Jurkat, Clone E6-1 (cell line): ENCODE data around the gene TCF20. TPM values are rescaled to one million over a fixed set of nuclear protein-coding genes. Genes with fewer than 3 reads are reported as not detected.

Experiments used
- DNase-seq: peaks from one replicate; pipeline ENCODE4 v3.0.0-alpha.2; 2011; ENCODE audit warnings: low read depth, low spot score
- H3K4me3 ChIP-seq: 2 replicates; pipeline ENCODE4 v1.5.1; 2011; ENCODE audit warnings: mild to moderate bottlenecking, low read length, control low read depth, moderate library complexity
- polyA plus RNA-seq: library from polyadenylated mRNA; unstranded; fragments of >200 nt; gene quantifications from one replicate; pipeline ENCODE4 v1.2.1, GENCODE V29; 2012; ENCODE audit warnings: missing spikeins; ENCODE audit not compliant: insufficient read length, insufficient read depth

Gene TCF20
- 22.1 TPM for polyA plus RNA-seq

DNA sequence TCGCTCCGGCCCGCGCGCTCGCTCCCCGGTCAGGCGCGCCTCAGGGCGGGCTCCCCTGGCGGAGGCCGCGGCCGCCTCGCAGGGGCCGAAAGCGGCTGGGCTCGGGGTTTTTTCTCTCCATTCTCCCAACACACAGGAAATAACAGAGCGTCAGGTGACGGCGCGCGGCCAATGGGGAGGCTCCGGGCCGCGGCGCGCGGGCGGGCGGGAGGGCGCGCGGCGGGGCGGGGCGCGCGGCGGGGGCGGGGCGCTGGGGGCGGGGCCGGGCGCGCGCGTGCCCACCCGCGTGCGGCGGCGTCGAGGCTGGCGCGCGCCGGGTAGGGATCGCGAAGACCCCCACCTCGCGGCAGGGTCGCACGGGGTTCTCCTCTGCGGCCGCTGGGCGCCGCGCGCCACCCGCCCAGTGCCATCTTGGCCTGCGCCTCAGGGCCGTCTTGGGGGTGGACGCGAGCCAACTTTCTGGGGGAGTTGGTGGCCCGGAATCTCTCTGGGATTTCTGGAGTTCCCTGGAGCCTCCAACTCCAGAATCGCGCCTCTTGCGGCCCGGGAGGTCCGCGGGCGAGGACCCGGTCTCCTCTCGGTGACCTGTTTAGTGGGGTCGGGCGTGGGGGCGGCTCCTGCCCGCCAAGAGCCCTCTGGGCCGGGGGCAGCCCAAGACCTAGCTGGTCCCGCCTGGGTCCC, at the start of gene TCF20:
TCF20 (minus strand) TSS at position 144 of the 681 bp plus-strand sequence. CDS start 55,348 bp downstream, outside the sequence.
- DNase-seq = peak; percentile 57
- peak within 1 kb of the TSS; percentile 83 for H3K4me3 ChIP-seq

DNA sequence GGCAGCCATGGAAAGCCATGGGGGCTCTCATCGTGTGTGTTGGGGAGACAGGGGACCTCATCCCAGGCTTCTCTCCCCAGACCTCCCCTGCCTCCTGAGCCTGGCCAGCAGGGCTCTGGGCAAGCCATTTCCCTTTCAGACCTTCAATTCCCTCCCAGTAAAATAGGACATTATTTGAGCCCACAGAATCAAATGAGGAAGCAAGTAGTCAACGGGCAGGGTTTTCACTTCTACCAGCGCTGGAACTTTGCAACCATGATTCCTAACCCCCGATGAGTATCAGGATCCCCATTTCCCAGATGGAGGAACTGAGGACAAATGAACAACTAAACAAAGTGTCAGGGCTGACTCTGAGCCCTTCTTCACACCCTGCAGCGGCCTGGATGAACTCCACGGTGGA, 48.9 kb upstream of the TCF20 start:
- no peak overlapping the region for H3K4me3 ChIP-seq
- DNase-seq = no peak

DNA sequence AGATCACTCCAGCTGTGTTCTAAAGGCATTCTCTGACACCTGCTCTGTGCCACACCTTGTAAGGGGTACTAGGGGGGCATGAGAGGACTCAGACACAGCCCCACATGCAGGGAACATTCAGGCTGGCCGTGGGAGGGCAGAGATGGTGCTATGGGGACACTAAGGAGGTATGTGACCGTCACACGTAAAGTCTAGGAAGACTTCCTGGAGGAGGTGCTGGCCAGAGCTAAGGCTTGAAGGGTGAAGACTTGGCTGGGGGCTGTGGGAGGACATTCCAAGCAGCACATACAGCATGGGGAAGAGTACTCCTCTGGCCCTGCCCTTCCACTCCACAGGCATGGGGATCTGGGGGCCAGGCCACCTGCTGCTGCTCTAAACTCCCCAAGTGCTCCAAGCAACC, 48.5 kb upstream of the TCF20 start:
- no peak overlapping the region for H3K4me3 ChIP-seq
- DNase-seq = no peak

DNA sequence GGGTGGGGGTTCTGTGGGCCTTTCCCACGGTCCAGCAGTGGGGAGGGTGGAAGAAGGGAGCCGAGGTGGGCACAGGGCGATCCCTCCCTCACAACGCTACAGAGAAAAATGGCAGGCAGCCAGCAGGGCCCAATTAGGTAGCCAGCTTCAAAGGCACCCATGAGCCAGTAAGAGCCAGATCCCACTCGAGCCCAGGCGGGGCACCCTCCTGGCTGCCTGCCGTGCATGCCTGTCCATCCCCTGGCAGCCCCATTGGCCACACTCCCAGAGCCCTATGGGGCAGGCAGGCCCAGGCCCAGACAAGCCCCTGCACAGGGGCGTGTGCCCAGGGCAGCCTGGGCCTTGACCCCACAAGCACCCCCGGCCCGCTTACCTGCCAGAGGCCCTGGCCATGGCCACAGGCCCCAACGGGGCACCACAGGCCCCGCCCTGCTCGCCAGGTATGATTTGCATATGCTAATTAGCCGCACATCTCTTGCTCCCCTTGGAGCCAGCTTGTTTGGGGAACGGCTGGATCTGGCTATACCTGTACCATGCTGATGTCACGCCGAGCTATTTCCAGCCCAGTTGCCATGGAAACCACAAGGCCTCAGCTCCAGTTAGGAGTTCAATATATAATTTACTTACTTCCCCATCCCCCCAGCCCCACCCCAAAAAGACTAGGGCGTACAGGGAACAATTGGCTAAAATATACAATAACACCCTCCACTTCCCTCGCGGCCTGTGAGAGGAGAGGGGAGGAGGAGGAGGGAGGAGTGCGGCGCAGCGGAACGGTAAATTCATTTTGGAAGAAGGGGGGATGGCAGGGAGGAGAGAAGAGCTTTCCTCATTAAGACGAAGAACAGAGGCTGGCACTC, 47.5 kb upstream of the TCF20 start:
- no peak overlapping the region for H3K4me3 ChIP-seq
- no peak for DNase-seq

DNA sequence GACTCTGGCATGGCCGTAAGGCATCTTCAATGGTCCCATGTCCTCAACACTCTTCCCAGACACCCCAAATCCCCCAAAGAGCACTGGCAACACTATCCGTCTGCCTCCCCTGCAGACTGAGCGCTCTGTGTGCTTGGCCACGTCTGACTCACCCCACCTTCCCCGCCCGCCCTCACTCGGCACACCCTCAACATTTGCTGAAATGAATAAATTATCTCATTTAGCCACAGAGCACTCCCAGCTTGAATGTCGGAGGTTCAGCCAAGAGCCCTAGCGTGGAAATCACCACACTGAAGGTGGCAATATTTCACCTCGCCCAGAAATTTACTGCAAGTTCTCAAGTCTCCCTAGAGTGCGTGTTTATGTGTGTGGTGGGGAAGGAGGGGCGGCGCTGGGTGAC, 46.6 kb upstream of the TCF20 start:
- no peak for DNase-seq

DNA sequence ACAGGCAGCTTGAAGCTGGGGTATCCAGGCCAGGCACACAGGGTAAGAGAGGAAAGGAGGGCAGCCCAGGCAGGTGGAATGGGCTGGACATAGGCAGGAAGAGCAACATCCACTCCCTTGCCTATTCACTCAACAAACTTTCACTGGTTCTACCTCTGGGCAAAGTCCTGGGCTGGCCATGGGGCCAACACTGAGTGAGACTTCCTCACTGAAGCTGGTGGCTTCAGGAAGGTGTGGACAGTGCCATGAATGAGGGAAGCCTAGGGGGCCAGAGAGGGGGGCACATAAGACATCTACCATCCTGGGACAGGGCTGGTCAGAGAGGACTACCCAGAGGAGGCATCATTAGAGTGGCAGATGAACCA, 44.9 kb upstream of the TCF20 start:
- DNase-seq = no peak
- H3K4me3 ChIP-seq = no peak overlapping the region

More for the DNA sequence above, 46.6 kb upstream of the TCF20 start:
- H3K4me3 ChIP-seq = no peak overlapping the region

DNA sequence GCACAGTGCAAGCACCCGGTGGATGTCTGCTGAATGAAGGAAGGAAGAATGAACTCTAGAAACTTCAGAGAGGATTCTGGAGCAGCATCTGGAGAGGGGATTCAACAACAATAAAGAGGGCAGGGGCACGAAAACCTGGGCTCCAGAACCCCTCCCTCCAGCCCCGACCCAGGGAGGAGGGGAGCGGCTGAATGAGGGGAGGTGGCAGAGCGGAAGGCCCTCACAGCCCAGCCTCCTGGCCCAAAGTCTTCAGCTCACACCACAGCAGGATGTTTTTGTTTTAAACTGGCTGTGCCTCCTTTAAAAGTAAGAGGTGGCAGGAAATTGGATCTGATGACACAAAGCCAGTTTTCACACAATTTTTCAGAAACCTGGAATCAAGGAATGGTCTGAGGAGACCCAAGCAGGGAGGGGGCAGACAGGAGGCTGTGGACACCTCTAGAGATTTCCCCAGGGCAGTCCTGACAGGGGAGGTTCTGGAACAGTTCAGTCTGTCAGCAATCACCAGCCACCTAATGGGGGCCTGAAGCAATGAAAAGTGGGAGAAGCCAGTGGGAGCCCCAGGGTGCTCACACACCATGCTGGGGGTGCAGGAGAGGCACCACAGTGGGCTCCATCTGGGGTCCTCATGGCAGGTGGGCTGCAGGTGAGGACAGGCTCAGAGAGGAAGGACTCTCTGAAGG, 44.4 kb upstream of the TCF20 start:
- no peak overlapping the region for H3K4me3 ChIP-seq
- DNase-seq = no peak

DNA sequence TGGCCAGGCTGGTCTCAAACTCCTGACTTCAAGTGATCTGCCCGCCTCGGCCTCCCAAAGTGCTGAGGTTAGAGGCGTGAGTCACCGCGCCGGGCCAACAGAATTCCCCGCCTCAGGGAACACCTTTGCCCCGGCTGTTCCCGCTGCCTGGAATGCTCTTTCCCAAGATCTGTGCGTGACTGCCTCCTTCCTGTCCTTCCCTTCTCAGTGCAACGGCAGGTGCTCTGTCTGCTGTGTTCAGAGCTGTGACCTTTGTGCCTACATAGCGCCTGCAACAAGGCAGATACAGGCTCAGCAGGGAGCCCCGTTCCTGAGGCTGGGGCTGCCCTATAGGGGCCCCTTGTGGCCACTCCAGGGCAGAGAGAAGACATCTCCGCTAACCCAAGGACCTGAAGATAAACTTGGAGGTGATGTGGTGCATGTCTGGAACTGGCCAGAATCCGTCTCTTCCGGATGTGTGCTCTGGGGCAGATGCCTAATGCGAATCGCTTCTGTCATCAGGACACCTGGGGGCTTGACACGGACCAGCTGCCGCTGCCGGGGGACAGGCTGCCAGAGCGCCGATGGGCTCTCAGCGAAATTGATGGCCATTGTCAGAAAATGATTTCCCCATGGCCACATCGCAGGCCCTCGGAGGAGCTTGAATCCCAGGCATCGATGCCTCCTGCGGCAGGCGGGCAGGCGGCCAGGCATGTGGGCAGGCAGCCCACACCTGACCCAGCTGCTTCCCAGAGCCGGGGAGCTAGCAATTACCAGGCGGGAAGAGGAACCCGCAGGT, 43.5 kb upstream of the TCF20 start:
- no peak overlapping the region for H3K4me3 ChIP-seq
- DNase-seq = no peak

DNA sequence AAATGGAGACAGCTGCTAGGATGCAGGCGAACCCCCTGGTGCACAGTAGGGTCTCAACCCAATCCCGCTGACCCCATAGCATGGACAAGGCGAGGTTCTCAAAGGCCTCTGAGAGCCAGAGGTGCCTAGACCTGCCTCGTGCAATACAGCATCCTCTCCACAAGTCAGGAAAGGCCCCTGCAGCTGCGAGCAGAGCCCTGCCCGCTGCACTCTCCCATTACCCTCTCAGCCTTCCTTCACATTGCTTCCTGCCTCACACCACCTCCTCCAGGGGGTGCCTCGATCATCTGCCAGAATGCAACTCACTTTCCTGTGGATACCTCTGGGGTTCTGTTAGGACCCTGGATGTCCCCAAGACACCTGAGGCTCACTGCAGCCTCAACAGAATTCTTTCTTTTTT, 42.8 kb upstream of the TCF20 start:
- no peak for DNase-seq
- no peak overlapping the region for H3K4me3 ChIP-seq

DNA sequence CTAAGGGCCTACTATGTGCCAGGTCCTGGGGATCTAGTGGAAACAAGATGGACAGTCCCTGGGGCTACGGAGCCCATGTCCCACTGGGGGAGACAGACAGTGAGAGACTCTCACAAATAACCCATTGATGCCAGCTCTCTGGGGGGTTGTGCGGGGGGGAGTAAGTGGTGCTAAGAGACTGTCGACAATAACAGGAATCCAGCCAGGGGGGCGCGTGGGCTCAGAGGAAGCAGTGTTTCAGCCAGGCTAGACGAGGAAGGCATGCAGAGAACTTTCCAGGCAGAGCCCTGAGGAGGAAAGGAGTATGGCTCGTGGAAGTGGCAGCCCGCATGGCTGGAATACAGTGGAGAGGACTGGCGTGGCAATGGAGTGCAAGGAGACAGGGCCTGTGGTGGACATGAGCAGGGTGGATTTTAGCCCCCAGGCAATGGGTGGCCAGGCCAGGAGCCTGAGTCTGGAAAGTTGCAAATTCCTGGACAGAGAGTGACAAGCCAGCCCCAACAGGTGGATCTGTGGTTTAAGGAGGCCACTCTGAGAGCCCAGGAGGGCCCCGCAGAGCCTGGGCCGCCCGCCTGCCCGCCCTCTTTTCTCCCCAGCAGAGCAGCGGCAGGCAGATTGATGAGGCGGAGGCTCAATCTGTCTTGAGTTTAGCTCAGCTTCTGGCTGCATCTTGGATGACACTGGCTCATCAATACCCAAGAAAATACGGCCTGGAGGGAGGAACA, 40.0 kb upstream of the TCF20 start:
- no peak for DNase-seq
- H3K4me3 ChIP-seq = no peak overlapping the region

DNA sequence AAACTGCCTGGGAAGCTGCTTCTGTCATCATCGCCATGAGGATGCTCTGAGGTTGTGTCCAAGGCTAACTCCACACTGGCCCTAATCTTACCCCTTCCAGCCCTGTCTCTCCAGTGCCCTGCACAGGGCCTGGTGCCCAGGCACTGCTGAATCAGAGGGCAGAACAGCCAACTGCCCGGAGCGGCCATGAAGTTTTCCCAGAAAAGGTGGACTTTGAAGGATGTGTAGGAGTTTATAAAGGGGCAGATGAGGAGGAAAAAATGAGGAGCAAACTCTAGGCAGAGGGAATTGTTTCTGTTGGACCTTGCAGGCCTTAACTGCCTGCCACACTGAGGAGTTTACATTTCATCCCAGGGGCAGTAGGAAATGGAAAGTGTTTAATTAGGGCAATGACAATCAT, 39.4 kb upstream of the TCF20 start:
- no peak overlapping the region for H3K4me3 ChIP-seq
- no peak for DNase-seq

DNA sequence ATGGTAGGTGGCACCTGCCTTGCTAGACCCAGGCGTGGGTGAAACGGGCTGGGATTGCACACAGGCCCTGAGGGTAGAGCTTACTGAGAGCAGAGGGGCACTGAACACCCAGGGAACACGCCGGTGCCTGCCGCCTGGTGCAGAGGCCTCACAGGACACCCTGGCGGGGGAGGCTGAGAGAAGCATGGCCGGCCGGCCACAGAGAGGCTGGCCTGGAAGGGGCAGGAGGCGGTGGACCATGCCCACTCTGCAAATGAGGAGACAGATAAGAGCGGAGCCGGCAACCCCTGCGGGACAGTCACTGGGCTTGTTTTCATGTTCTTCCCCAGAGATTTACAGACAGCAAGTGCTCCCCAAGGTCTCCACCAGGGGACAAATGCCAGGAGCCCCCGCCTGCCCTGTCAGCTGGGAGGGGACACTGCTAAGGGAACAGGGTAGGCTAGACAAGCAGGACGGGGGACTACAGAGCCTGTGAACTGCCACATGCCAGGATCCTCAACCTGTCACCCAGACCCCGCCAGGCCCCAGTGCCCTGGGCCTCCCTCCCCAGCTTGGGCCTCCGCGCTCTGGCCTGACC, 38.5 kb upstream of the TCF20 start:
- H3K4me3 ChIP-seq = no peak overlapping the region
- DNase-seq = no peak

DNA sequence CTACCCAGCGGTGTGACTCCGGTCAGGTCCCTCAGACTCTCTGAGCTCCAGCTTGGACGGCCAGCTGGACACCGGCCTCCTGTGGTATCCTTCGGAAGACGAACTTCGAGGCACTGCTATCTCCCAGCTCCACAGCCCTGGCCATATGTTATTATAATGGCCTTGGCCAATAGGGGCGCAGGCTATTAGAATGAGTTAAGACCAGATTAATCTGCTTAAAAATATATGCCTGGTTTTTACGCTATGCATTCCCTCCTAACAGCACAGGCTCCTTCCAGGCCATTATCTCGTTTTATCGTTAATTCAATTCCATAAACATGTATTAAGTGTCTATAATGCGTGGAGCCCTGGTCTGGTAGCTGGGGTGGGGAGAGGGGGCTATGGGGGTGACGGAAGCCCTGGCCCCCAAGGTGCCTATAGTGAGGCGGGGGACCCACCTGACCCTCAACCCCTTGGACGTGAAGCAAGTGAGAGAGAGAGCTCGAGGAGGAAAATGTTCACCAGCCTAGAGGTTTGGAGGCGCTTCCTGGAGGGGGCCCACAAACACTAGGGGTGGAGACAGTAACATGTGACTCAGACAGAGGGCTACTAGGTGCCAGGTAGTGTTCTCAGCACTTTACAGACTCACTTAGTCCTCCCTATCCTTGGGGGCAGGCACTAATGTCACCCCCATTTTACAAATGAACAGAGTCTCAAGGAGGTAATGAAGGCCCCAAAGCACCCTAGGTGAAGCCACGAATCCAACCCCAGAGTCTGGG, 37.5 kb upstream of the TCF20 start:
- no peak for DNase-seq

DNA sequence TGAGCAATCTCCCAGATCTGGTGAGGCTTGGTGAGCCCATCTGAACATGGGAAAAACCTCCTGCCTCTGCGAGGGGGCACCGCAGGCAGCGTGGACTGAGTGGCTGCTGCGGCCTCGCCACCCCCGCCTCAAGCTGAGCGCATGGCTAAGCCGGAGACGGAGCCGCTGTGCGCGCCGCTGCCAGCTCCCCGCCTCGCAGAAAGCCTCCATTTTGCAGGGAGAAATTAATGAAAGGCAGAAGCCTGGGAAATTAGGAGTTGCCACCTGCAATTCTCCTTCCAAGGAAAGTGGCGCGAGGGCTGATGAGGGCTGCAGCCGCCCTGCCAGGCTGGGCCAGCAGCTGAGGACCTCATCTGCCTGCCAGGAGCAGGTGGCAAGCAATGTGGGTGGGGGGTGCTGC, 35.6 kb upstream of the TCF20 start:
- no peak for DNase-seq

More for the DNA sequence above, 37.5 kb upstream of the TCF20 start:
- H3K4me3 ChIP-seq = no peak overlapping the region

DNA sequence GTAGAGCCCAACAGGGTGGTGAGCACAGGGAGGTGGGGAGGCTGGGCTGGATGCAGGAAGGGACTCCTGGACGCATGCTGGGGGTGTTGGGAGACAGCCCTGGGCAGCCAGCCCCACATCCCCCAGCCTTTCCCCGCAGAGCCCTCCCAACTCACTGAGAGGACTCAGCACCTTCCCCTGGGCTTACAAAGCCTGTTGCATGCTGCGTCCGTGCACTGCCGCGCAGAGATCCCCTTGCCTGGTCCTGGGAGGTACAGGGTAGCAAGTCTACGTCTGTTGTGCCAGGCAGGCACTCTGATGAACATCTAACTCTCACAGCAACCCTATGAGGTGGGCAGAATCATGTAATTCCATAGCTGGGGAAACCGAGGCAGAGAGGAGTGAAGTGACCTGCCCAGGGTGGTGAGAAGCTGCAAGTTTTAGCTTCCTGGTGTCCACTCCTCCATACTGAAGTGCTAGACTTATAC, 33.9 kb upstream of the TCF20 start:
- H3K4me3 ChIP-seq = no peak overlapping the region
- DNase-seq = no peak

More for the DNA sequence above, 35.6 kb upstream of the TCF20 start:
- no peak overlapping the region for H3K4me3 ChIP-seq

DNA sequence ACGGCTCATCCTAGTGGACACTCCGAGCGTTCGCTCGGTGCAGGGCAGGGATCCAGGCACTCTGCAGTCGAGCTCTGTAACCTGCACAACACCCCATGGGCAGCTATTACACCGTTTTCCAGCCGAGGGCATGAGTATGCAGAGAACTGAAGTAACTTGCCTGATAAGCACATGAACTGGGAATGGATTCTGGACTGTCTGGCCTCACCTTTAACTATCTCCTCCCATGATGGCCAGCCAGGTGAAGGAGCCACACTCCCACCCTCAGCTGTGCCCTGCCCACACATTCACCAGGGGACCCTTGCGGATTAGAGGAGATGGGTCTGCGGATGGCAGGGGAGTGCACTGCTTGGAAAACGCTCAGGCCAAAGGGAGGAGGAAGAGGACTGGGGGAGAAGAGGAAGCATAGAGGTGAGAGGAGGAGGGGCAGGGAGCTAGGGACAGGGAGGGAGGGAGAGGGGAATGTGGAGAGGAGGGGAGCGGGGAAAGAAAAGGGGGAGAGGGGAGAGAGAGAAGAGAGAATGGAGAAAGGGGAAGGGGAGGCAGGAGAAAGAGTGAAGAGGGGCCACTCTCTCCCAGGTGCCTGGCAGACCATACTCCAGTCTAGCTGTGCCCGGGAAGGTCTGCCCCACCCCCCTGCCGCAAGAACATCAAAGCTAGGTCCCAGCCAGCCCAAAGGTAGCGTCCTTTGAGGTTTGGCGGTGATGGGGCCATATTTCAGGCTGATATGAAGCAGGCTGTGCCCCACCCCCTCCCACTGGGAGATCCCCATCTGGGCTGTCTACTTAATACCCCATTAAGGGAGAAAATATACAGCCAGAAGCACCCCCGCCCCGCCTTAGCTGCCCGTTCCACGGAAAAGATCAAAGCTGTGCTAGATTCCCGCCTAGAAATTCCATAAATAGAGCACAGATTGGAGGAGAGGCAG, 33.2 kb upstream of the TCF20 start:
- H3K4me3 ChIP-seq = no peak overlapping the region
- DNase-seq = no peak

DNA sequence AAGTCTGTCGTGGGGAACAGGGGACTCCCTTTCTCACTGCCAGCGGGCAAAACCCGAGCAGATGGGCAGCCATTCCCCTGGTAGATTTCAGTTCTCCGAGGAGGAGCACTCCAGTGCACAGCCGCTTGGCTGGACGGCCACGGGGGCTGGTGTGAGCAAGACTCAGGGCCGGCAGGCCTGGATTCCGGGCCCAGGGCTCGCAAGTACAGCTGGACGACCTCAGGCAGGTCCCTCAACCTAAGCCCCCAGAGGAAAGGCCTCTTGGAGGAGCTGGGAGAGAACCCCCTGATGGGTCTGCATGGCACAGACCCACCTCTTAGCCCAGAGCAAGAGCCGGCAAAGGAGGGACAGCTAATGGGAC, 31.3 kb upstream of the TCF20 start:
- DNase-seq = no peak

More for the DNA sequence above, 31.3 kb upstream of the TCF20 start:
- no peak overlapping the region for H3K4me3 ChIP-seq
